ENCODE results near the gene DISC1.

DNA sequence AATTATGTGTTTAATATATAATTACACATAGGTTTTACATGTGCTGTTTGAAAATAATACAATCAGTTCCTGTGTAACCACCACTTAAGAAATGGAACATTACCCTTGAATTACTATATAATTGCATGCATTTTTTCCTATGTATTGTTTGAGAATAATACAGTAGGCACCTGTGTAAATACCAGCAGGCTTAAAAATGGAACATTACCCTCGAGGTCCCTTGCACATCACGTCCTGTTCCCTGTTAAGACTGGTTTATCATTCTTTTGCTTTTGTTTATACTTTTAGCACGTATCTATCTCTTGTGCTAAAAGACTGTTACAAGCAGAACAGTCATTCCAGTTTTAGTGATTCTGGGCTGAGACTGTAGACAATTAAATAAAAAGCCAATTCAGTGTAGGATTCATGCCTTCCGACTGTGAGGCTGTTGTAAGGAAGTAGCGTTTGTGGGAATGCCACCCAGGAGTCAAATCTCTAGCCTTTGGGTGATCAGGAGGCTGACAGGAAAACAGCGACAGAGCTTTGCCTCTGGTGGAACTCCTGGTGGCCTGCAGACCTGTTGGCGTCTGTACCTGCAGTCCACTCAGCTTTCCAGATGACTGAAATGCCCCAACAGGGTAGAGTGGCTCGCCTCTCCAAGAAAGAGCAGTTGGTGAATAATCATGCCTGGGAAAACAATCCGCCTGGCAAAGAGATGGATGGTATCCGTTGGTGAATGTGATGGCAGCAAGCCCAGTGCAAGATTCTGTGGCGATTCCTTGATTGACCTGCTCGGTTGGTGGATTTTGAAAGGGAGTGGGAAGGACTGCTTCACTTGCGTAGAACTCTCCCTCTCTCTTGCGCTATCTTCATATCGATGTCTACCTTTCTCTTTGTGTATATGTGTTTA is 58.0 kb downstream of the DISC1 start:
- TF ChIP-seq CTCF (IDR thresholded peaks at IDR 0.05; ENCODE audit: low read depth, low read length) (no peak), POLR2A (IDR thresholded peaks at IDR 0.05; ENCODE audit: extremely low read depth, insufficient read length) (no peak)

Measured in NB4 (cell line).